NCI-H2196 treated with DMSO at 0.1 percent for 48 hours (cell line): ENCODE data around the gene ST13.
"Not testable (repeated sequence)": the region's sequence is repeated elsewhere in the genome, so short reads cannot be mapped to it uniquely, and the experiment has no call there.

Source experiments
- DNase-seq: peaks from one replicate; lab custom pipeline; 2025; ENCODE audit not compliant: unreplicated experiment; lab: John Stamatoyannopoulos, UW

The ST13 gene

GRCh38 chr22:40856513-40857308 is at the start of gene ST13, which contains the start of gene XPNPEP3:
ST13 (minus strand) TSS chr22:40856639; CDS start chr22:40856540, 99 bp downstream.
XPNPEP3 (plus strand) TSS chr22:40857148; CDS start chr22:40857182, 34 bp downstream.
- DNase-seq: peak; percentile 92

- no peak for DNase-seq
Observed at GRCh38 chr22:40904101-40904500, 47.7 kb upstream of the ST13 start.

GRCh38 chr22:40898850-40899357 is 42.5 kb upstream of the ST13 start:
- peak; percentile 9 for DNase-seq

GRCh38 chr22:40894417-40894816 is 38.0 kb upstream of the ST13 start:
- DNase-seq: no peak

GRCh38 chr22:40890881-40891280 is 34.4 kb upstream of the ST13 start:
- DNase-seq: no peak

GRCh38 chr22:40889116-40889515 is 32.7 kb upstream of the ST13 start:
- no peak for DNase-seq

- DNase-seq: no peak
Observed at GRCh38 chr22:40878922-40879321, 22.5 kb upstream of the ST13 start.

- no peak for DNase-seq
Observed at GRCh38 chr22:40877488-40877887, 21.0 kb upstream of the ST13 start.

GRCh38 chr22:40876907-40877306 is 20.5 kb upstream of the ST13 start:
- DNase-seq: no peak

- DNase-seq: no peak
Observed at GRCh38 chr22:40875111-40875510, 18.7 kb upstream of the ST13 start.

- DNase-seq: no peak
Observed at GRCh38 chr22:40874016-40874415, 17.6 kb upstream of the ST13 start.

GRCh38 chr22:40868379-40868778 is 11.9 kb upstream of the ST13 start:
- not testable (repeated sequence) for DNase-seq

- DNase-seq: no peak
Observed at GRCh38 chr22:40867109-40867508, 10.7 kb upstream of the ST13 start.

GRCh38 chr22:40862537-40862936 is 6.1 kb upstream of the ST13 start:
- no peak for DNase-seq

GRCh38 chr22:40862013-40862412 is 5.6 kb upstream of the ST13 start, which contains the start of gene DNAJB7:
DNAJB7 (minus strand) TSS chr22:40862113; CDS start chr22:40861994, 119 bp downstream.
- no peak for DNase-seq

GRCh38 chr22:40857309-40857855 is 943 bp upstream of the ST13 start:
- DNase-seq: no peak

- DNase-seq: no peak
Observed at GRCh38 chr22:40855979-40856512, 393 bp downstream of the ST13 start.

GRCh38 chr22:40855071-40855978 is 1.1 kb downstream of the ST13 start:
- DNase-seq: no peak

- no peak for DNase-seq
Observed at GRCh38 chr22:40853961-40854360, 2.5 kb downstream of the ST13 start.

- DNase-seq: no peak
Observed at GRCh38 chr22:40853333-40853732, 3.1 kb downstream of the ST13 start.

GRCh38 chr22:40845816-40846215 is 10.6 kb downstream of the ST13 start:
- DNase-seq: not testable (repeated sequence)
